WTC11 (cell line): Measurements from ENCODE around the gene BFSP1. TPM values are rescaled to one million over a fixed set of nuclear protein-coding genes. Genes with fewer than 3 reads are reported as not detected.

Source experiments
- ATAC-seq: fragments of 200-7000 bp; cut with Tn5 transposase; 2 replicates; pipeline ENCODE4 v1.10.0; 2021; ENCODE audit warnings: mild to moderate bottlenecking, moderate library complexity
- CTCF ChIA-PET: fragments of 300-600 bp; sonication (Branson Sonifier 250); formaldehyde crosslinking; loops from one replicate; lab custom pipeline; 2021; ENCODE audit warnings: antibody characterized with exemption; lab: Charles Lee
- POLR2A ChIA-PET: fragments of 350-600 bp; sonication (Branson Sonifier 250); formaldehyde crosslinking; loops from one replicate; lab custom pipeline; 2021; ENCODE audit warnings: antibody characterized with exemption; lab: Charles Lee
- DNase-seq: peaks from one replicate; pipeline ENCODE4 v3.0.0; 2021; ENCODE audit warnings: low spot score
- H3K27ac Mint-ChIP-seq: 2 replicates; pipeline ENCODE4 v1.8.0; 2021; ENCODE audit warnings: mixed read lengths
- H3K27me3 Mint-ChIP-seq: 2 replicates; pipeline ENCODE4 v1.8.0; 2021; ENCODE audit warnings: low read depth, mild to moderate bottlenecking, moderate library complexity, mixed read lengths
- H3K36me3 Mint-ChIP-seq: 2 replicates; pipeline ENCODE4 v1.8.0; 2021; ENCODE audit warnings: mixed read lengths
- H3K4me1 Mint-ChIP-seq: 2 replicates; pipeline ENCODE4 v1.8.0; 2022; ENCODE audit warnings: mixed read lengths
- H3K4me3 Mint-ChIP-seq: 2 replicates; pipeline ENCODE4 v1.8.0; 2021; ENCODE audit warnings: mild to moderate bottlenecking, moderate library complexity, mixed read lengths
- H3K9me3 Mint-ChIP-seq: 2 replicates; pipeline ENCODE4 v1.8.0; 2021; ENCODE audit warnings: mixed read lengths
- ATF1 ChIP-seq: sonication (generic); formaldehyde crosslinking; IDR thresholded peaks from 2 replicates; pipeline ENCODE4 v1.8.1; 2023; ENCODE audit warnings: mild to moderate bottlenecking, moderate library complexity, missing genetic modification reagents
- CBFB ChIP-seq: sonication (generic); formaldehyde crosslinking; IDR thresholded peaks from 2 replicates; pipeline ENCODE4 v1.8.1; 2022; ENCODE audit warnings: mild to moderate bottlenecking, low read depth, missing genetic modification reagents
- CREB1 ChIP-seq: sonication (generic); formaldehyde crosslinking; IDR thresholded peaks from 2 replicates; pipeline ENCODE4 v1.8.0; 2023; ENCODE audit warnings: mild to moderate bottlenecking, missing genetic modification reagents
- ESRRA ChIP-seq: sonication (generic); formaldehyde crosslinking; IDR thresholded peaks from 2 replicates; pipeline ENCODE4 v1.8.1; 2022; ENCODE audit warnings: mild to moderate bottlenecking, missing genetic modification reagents, borderline replicate concordance
- FOXK1 ChIP-seq: sonication (generic); formaldehyde crosslinking; IDR thresholded peaks from 2 replicates; pipeline ENCODE4 v1.8.0; 2022; ENCODE audit warnings: mild to moderate bottlenecking, moderate library complexity, missing genetic modification reagents
- FOXP1 ChIP-seq: sonication (generic); formaldehyde crosslinking; IDR thresholded peaks from 2 replicates; pipeline ENCODE4 v1.8.0; 2022; ENCODE audit warnings: missing genetic modification reagents, mild to moderate bottlenecking, moderate library complexity, borderline replicate concordance
- GABPB1 ChIP-seq: sonication (generic); formaldehyde crosslinking; IDR thresholded peaks from 2 replicates; pipeline ENCODE4 v1.8.1; 2023; ENCODE audit warnings: mild to moderate bottlenecking, missing genetic modification reagents
- GRHL2 ChIP-seq: fragments of 250-450 bp; sonication (Bioruptor Pico); IDR thresholded peaks from 2 replicates; pipeline ENCODE4 v1.8.0; 2022; ENCODE audit warnings: mild to moderate bottlenecking, moderate library complexity; ENCODE audit not compliant: insufficient replicate concordance, severe bottlenecking
- GTF2I ChIP-seq: fragments of 250-450 bp; sonication (Bioruptor Pico); conservative IDR thresholded peaks from 2 replicates; pipeline ENCODE4 v1.4.0; 2021; ENCODE audit warnings: mild to moderate bottlenecking
- JAZF1 ChIP-seq: fragments of 250-450 bp; sonication (Bioruptor Pico); IDR thresholded peaks from 2 replicates; pipeline ENCODE4 v1.9.0; 2021; ENCODE audit warnings: moderate library complexity, mild to moderate bottlenecking, inconsistent platforms
- JUN ChIP-seq: sonication (generic); formaldehyde crosslinking; IDR thresholded peaks from 2 replicates; pipeline ENCODE4 v1.8.0; 2023; ENCODE audit warnings: mild to moderate bottlenecking, missing genetic modification reagents
- MLX ChIP-seq: sonication (generic); formaldehyde crosslinking; IDR thresholded peaks from 2 replicates; pipeline ENCODE4 v1.8.1; 2023; ENCODE audit warnings: mild to moderate bottlenecking, missing genetic modification reagents, moderate library complexity
- MYBL2 ChIP-seq: sonication (generic); formaldehyde crosslinking; IDR thresholded peaks from 2 replicates; pipeline ENCODE4 v1.8.1; 2023; ENCODE audit warnings: mild to moderate bottlenecking, moderate library complexity, missing genetic modification reagents
- NFATC4 ChIP-seq: fragments of 250-450 bp; sonication (Bioruptor Pico); IDR thresholded peaks from 2 replicates; pipeline ENCODE4 v1.9.0; 2021; ENCODE audit warnings: mild to moderate bottlenecking
- NFE2L1 ChIP-seq: sonication (generic); formaldehyde crosslinking; IDR thresholded peaks from 2 replicates; pipeline ENCODE4 v1.8.1; 2023; ENCODE audit warnings: missing genetic modification reagents
- NFYB ChIP-seq: sonication (generic); formaldehyde crosslinking; conservative IDR thresholded peaks from 2 replicates; pipeline ENCODE4 v1.8.0; 2022; ENCODE audit warnings: low read depth, missing genetic modification reagents
- SMAD4 ChIP-seq: sonication (generic); formaldehyde crosslinking; IDR thresholded peaks from 2 replicates; pipeline ENCODE4 v1.8.0; 2022; ENCODE audit warnings: mild to moderate bottlenecking, missing genetic modification reagents
- SOX15 ChIP-seq: fragments of 250-450 bp; sonication (Bioruptor Pico); IDR thresholded peaks from 2 replicates; pipeline ENCODE4 v1.9.0; 2021; ENCODE audit warnings: mild to moderate bottlenecking
- SP1 ChIP-seq: sonication (generic); formaldehyde crosslinking; conservative IDR thresholded peaks from 2 replicates; pipeline ENCODE4 v1.8.1; 2022; ENCODE audit warnings: missing genetic modification reagents
- USF2 ChIP-seq: sonication (generic); formaldehyde crosslinking; IDR thresholded peaks from 2 replicates; pipeline ENCODE4 v1.8.1; 2023; ENCODE audit warnings: mild to moderate bottlenecking, missing genetic modification reagents, moderate library complexity
- ZBTB21 ChIP-seq: sonication (generic); formaldehyde crosslinking; IDR thresholded peaks from 2 replicates; pipeline ENCODE4 v1.8.1; 2023; ENCODE audit warnings: mild to moderate bottlenecking, missing genetic modification reagents, borderline replicate concordance
- ZBTB43 ChIP-seq: sonication (generic); formaldehyde crosslinking; IDR thresholded peaks from 2 replicates; pipeline ENCODE4 v1.8.1; 2023; ENCODE audit warnings: mild to moderate bottlenecking, missing genetic modification reagents
- ZNF219 ChIP-seq: sonication (generic); formaldehyde crosslinking; IDR thresholded peaks from 2 replicates; pipeline ENCODE4 v1.8.0; 2023; ENCODE audit warnings: missing genetic modification reagents, mild to moderate bottlenecking, borderline replicate concordance
- ZNF232 ChIP-seq: sonication (generic); formaldehyde crosslinking; IDR thresholded peaks from 2 replicates; pipeline ENCODE4 v1.8.0; 2022; ENCODE audit warnings: mild to moderate bottlenecking, missing genetic modification reagents
- ZNF317 ChIP-seq: sonication (generic); formaldehyde crosslinking; IDR thresholded peaks from 2 replicates; pipeline ENCODE4 v1.8.1; 2023; ENCODE audit warnings: low read depth, mild to moderate bottlenecking, moderate library complexity, missing genetic modification reagents, borderline replicate concordance
- ZNF423 ChIP-seq: fragments of 250-450 bp; sonication (Bioruptor Pico); IDR thresholded peaks from 2 replicates; pipeline ENCODE4 v2.1.2; 2022; ENCODE audit warnings: mild to moderate bottlenecking, moderate library complexity
- ZNF671 ChIP-seq: fragments of 250-450 bp; sonication (Bioruptor Pico); IDR thresholded peaks from 2 replicates; pipeline ENCODE4 v1.8.0; 2021; ENCODE audit warnings: mild to moderate bottlenecking
- total RNA-seq: library from RNA; stranded (reverse); gene quantifications from 3 replicates; pipeline ENCODE4 v1.2.3, GENCODE V29; 2021
- TF ChIP-seq, protein P1 (sequence below): sonication (generic); formaldehyde crosslinking; conservative IDR thresholded peaks from 2 replicates; pipeline ENCODE4 v1.8.1; 2023; ENCODE audit warnings: mild to moderate bottlenecking, low read depth, missing genetic modification reagents, moderate library complexity
- TF ChIP-seq, protein P2 (sequence below): sonication (generic); formaldehyde crosslinking; IDR thresholded peaks from 2 replicates; pipeline ENCODE4 v1.8.0; 2022; ENCODE audit warnings: mild to moderate bottlenecking, missing genetic modification reagents

BFSP1 gene
- total RNA-seq, 1 experiment from 2014 or later, result 3.0 TPM

- Mint-ChIP-seq H3K27ac (no peak overlapping the region), H3K36me3 (no peaks in the 10 kb centered on the region), H3K27me3 (no peaks in the 10 kb centered on the region), H3K4me3 (no peak overlapping the region), H3K9me3 (peaks cover 3% of the 10 kb centered on the region; the same call in 1 of the 2 replicates), H3K4me1 (no peaks in the 10 kb centered on the region)
- ChIA-PET POLR2A (no interaction called here), CTCF (interaction anchor here (0.7 to 1.5 kb wide), 4 partner anchors 9 to 644 kb away, joined by 3 to 11 read pairs (median 5); no protein-coding TSS in a partner anchor)
- ATAC-seq (no peak; the same call in 1 of the 2 replicates), DNase-seq (no peak)
- no peak for TF ChIP-seq ZNF317 (CRISPR knock-in tag)
- TF ChIP-seq ZNF423 (CRISPR knock-in tag), result no peak
- no peak for TF ChIP-seq JAZF1
- no peak for TF ChIP-seq ATF1 (CRISPR knock-in tag)
- no peak for TF ChIP-seq GTF2I (CRISPR knock-in tag)
- no peak for TF ChIP-seq SOX15
- TF ChIP-seq, protein P1, sequence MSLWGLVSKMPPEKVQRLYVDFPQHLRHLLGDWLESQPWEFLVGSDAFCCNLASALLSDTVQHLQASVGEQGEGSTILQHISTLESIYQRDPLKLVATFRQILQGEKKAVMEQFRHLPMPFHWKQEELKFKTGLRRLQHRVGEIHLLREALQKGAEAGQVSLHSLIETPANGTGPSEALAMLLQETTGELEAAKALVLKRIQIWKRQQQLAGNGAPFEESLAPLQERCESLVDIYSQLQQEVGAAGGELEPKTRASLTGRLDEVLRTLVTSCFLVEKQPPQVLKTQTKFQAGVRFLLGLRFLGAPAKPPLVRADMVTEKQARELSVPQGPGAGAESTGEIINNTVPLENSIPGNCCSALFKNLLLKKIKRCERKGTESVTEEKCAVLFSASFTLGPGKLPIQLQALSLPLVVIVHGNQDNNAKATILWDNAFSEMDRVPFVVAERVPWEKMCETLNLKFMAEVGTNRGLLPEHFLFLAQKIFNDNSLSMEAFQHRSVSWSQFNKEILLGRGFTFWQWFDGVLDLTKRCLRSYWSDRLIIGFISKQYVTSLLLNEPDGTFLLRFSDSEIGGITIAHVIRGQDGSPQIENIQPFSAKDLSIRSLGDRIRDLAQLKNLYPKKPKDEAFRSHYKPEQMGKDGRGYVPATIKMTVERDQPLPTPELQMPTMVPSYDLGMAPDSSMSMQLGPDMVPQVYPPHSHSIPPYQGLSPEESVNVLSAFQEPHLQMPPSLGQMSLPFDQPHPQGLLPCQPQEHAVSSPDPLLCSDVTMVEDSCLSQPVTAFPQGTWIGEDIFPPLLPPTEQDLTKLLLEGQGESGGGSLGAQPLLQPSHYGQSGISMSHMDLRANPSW (CRISPR knock-in tag), result no peak
- no peak for TF ChIP-seq NFATC4 (CRISPR knock-in tag)
- no peak for TF ChIP-seq USF2
- TF ChIP-seq ESRRA (CRISPR knock-in tag), result no peak
- TF ChIP-seq CBFB, result no peak
- TF ChIP-seq GRHL2 (CRISPR knock-in tag), result no peak
- TF ChIP-seq FOXK1 (CRISPR knock-in tag), result no peak
- no peak for TF ChIP-seq ZBTB43 (CRISPR knock-in tag)
- no peak for TF ChIP-seq SP1 (CRISPR knock-in tag)
- no peak for TF ChIP-seq ZNF232 (CRISPR knock-in tag)
- TF ChIP-seq GABPB1 (CRISPR knock-in tag), result no peak
- TF ChIP-seq JUN, result no peak
- no peak for TF ChIP-seq ZBTB21 (CRISPR knock-in tag)
- TF ChIP-seq MLX (CRISPR knock-in tag), result no peak
These were observed 85.6 kb downstream of the BFSP1 start for GRCh38 chr20:17445543-17445942.

- Mint-ChIP-seq H3K36me3 (no peaks in the 10 kb centered on the region), H3K9me3 (peaks cover 3% of the 10 kb centered on the region; the same call in 1 of the 2 replicates), H3K27me3 (no peaks in the 10 kb centered on the region), H3K4me3 (no peak overlapping the region), H3K27ac (no peak overlapping the region), H3K4me1 (no peaks in the 10 kb centered on the region)
- ChIA-PET POLR2A (no interaction called here), CTCF (no interaction called here)
- ATAC-seq, result no peak
- DNase-seq, result no peak
- TF ChIP-seq, protein P2, sequence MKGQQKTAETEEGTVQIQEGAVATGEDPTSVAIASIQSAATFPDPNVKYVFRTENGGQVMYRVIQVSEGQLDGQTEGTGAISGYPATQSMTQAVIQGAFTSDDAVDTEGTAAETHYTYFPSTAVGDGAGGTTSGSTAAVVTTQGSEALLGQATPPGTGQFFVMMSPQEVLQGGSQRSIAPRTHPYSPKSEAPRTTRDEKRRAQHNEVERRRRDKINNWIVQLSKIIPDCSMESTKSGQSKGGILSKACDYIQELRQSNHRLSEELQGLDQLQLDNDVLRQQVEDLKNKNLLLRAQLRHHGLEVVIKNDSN, result no peak
- TF ChIP-seq ZNF219 (CRISPR knock-in tag) (no peak), ZNF423 (CRISPR knock-in tag) (no peak), CREB1 (CRISPR knock-in tag) (no peak), SOX15 (no peak), NFE2L1 (CRISPR knock-in tag) (no peak), FOXP1 (CRISPR knock-in tag) (no peak), NFYB (CRISPR knock-in tag) (no peak), SMAD4 (CRISPR knock-in tag) (no peak), ZBTB21 (CRISPR knock-in tag) (no peak), ZNF671 (CRISPR knock-in tag) (no peak), GRHL2 (CRISPR knock-in tag) (no peak), MYBL2 (CRISPR knock-in tag) (no peak)
- TF ChIP-seq, protein P1 (CRISPR knock-in tag), result no peak
These were observed 87.1 kb downstream of the BFSP1 start for GRCh38 chr20:17444091-17444490.
